NCI-H2196 (cell line): ENCODE measurements around the gene LTBP1.

Source experiments
- DNase-seq: peaks from one replicate; lab custom pipeline; 2025; ENCODE audit not compliant: unreplicated experiment; lab: John Stamatoyannopoulos, UW

The LTBP1 gene

DNA sequence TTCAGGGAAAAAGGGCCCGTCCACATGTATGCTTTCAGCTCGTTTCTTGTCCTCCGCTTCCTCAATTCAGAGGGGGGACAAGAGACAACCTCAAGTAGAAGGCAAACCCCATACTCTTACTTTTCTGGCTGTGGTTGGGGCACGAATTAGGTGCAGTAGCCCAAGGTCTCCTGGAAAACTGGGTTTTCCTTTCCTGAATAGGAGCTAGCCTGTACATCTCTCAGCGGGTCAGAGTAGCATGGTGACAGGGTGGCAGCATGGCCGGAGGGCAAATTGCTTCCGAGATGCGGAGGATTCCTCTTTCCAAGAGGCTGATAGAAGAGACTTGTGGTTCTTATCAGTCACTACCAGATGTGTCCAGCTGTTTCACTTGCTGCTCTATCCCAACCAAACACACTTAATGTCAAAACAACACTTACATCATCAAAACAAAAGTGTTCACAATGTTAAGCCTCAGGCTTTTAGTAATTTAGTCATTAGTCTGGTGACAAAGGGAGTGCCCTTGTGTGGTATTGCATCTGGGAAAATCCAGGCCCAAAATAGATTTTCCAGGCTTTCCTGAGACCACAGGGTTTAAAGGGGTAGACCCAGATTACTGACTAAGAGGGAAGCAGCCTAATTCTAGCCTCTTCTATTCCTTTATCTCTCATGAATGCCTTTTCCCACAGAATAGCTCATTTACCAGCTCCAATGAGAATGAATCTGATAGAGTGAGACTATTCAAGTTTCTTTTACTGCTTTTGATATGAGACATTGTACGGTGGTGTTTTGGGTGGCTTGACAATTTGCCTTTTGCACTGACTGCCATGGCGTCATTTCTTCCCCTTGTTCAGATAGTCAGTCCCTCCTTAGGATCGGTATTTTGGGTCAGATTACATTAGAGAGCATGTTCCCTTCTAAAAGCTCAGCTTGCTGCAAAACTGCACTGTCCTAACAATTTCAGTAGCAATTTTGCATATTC is 162.0 kb downstream of the LTBP1 start:
- DNase-seq = no peak

DNA sequence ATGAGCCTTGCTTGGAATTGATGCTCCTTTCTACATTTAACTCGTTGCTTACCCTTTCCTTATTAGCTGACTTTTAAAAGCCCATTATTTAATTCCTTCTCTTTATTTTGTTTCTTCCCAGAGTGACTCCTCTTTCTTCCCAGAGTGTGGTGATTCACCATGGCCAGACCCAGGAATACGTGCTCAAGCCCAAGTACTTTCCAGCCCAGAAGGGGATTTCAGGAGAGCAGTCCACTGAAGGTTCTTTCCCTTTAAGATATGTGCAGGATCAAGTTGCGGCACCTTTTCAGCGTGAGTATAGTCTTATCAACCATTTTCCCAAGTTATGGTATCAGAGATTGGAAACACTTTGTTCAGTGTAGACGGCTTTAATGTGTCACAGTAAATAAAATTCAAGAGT is 163.7 kb downstream of the LTBP1 start:
- DNase-seq = no peak

DNA sequence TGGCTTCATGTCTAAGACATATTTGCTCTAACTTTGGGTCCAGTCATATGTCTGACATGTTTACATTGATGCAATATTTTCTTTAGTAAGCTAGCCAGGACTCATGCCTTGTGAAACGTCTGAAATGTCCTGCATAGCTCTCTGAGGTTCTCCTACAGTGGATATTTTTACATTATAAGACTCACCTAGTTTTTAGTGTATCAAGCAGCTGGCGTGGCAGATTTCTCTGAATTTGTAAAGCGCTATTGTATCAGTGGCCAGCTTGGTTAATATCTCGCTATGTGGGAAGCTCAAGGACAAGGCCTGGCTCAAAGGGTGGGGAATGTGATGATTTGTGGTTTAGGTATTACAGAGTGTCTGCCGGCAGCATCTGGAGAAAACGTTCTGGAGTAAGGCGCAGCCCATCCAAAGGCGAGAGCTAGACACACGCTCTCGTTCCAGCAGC is 164.3 kb downstream of the LTBP1 start:
- no peak for DNase-seq

DNA sequence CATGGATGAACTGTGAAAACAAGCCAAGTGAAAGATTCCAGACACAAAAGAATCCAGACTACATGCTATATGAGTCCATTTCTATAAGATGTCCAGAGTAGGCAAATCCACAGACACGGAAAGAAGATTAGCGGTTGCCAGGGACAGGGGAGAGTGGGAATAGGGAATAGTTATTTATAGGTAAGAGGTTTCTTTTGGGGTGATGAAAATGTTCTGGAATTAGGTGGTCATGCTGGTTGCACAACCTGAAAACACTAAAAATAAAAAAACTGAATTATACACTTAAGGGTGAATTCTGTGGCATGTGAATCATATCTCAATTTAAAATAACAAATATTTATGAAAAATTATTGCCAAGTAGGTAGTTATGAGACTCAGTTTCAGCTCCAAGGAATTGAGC is 168.4 kb downstream of the LTBP1 start:
- no peak for DNase-seq

DNA sequence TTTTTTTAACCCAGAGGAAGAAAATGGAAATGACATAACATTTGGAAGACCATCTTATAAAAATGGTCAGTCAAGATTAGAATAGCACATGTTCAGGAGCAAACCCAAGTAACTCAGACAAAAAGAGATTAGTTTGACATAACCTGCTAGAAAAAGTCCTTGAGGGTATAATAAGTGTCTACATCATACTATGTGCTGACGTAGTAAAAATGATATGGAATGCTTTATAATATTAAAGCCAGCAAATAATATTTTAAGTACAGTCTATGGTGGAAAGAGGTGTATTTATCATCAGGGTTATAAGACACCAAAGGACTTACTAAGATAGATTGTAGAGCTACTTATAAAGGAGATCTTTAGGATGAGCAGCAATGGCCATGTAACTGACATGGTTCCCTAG is 169.0 kb downstream of the LTBP1 start:
- no peak for DNase-seq

GRCh38 chr2:33116799-33117198 is 170.0 kb downstream of the LTBP1 start:
- no peak for DNase-seq

DNA sequence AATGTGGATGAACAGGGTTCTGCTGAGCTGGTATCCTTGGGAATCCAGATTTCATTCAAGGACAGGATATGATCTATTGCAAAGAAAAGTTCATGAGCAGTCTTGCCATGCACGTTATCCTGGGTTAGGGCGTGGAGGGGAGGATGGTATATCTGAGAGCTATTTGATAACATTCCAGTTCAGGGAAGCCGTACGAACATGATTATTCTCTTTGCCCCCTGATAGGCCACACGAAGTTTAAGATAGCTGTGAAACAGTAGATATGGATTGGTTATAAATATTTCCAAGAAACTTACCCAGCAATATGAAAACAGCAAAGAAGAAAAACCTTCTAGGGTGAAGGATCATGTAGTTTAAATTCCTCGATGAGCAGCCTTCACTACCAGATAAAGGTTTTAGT is 171.9 kb downstream of the LTBP1 start:
- no peak for DNase-seq

GRCh38 chr2:33121416-33121815 is 174.7 kb downstream of the LTBP1 start:
- no peak for DNase-seq

DNA sequence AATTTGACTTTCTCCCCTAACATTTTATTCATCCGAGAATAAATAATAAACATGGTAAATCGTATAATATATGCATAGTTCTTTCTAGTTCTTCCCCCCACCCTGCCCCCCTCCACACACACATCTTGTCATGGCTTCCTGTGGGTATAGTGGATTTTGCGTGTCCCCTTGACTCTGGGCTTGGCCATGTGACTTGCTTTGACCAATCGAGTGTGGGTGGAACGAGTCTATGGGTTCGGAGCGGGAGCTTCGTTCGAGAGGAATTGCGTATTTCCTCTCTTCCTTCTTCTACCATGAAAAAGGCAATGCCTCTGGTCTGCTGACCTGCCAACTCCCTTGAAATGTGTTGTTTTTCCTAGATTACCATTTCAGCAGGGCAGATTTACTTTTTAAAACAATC is 175.2 kb downstream of the LTBP1 start:
- no peak for DNase-seq

DNA sequence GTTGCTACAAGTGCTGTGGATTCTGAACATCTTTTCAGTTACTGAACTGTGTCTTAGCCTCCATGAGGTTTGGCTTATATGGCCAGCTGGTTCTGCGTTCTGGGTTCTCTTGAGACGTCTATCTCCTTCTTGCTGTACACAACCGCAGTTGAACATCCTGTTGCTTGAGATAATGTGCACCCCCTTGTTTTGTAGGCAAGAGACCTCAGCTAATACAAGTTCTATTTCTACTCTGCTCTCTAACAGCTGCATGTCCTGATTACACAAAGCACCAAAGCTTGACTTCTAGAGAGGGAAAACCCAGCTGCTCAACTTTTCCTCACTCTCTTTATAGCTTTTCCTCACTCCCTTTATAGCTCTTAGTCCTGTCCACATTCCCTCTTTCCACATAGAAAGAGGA is 176.0 kb downstream of the LTBP1 start:
- DNase-seq = no peak

DNA sequence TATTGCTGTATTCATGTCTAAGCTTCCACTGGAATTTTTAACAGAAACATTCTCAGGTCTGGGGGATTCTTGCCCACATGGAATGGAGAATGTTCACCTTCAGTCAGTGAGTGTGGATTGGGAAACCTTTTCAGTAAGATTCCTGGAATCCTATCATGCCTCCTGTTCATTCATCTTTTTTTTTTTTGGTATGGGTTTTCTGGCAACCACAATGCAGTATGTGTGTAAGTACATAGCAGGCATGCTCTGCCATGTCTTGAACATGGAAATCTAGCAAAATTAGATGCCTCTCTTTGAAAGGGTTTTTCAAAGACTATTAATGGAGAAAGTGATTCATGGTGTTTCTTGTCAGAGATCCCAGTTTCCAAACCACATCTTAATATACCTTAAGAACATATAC is 176.5 kb downstream of the LTBP1 start:
- DNase-seq = no peak

DNA sequence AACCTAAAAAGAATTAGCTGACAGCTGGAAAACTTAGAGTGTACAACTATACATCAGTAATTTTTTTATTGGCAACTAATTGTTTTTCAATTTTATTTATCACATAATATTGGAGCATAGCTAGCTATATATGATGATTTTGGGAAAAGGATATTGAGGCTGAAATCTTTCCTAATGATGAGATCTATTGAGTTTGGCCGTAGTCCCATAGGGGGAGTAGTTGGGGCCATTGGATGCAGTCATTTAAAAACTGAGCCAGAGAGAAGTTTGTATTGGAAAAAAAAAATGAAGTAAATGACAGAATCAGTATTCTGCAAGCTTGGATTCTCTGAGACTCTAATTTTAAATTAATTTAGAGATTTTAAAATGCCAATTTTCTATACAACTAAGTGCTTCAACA is 179.8 kb downstream of the LTBP1 start:
- no peak for DNase-seq

DNA sequence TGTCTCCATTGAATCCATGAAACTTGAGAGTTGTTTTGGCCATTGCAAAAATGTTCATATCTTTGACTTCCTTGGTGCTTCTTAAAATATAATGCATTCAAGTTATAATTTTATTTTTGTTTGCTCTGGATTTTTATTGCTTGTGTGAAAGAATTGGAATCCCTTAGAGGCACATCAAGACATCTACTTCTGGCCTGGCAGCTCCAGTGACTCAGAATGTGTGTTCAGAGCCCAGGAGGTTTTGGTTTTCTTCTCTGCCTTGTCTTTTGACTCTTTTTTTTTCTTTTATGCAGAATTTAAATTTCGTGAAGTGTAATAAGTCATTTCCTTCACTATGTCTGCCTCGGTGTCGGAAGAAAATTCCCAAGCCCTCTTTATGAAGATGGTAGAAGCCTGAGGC is 180.2 kb downstream of the LTBP1 start:
- no peak for DNase-seq

GRCh38 chr2:33129263-33130053 is 182.7 kb downstream of the LTBP1 start:
- no peak for DNase-seq

GRCh38 chr2:33130054-33130447 is 183.3 kb downstream of the LTBP1 start:
- no peak for DNase-seq

GRCh38 chr2:33130544-33130943 is 183.8 kb downstream of the LTBP1 start:
- DNase-seq = no peak

DNA sequence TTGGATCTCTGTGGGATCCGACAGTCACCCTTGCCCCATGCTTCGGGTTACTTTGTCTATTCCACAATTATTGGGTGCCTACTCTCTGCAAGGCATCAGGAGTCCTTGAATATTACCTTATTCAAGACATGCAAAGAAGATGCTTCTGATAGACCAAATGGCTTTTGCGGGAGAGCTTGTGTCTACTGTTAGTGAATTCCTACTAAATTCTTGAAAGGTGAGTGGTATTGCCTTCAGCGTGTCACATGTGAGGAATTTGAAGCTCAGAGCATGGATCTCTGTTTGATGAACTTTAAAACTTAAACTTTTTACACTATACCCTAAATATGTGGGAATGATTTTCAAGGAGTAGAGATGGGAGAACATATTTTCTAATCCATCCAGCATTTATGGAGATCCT is 184.4 kb downstream of the LTBP1 start:
- DNase-seq = no peak

- DNase-seq = no peak
Measured at GRCh38 chr2:33131749-33132148, 185.0 kb downstream of the LTBP1 start.

- DNase-seq = no peak
Measured at GRCh38 chr2:33133454-33133952, 186.8 kb downstream of the LTBP1 start.

GRCh38 chr2:33134086-33134771 is 187.5 kb downstream of the LTBP1 start:
- peak; percentile 59 for DNase-seq

GRCh38 chr2:33134791-33135560 is 188.2 kb downstream of the LTBP1 start:
- DNase-seq = no peak
